Gastrocnemius medialis (tissue), 4 donors: ENCODE measurements around the gene MEIS1. TPM values are rescaled to one million over a fixed set of nuclear protein-coding genes. Genes with fewer than 3 reads are reported as not detected.

ENCODE experiments used
- ATAC-seq, 2 donors: fragments of 150-250 bp; one replicate each; pipeline ENCODE4 v1.9.1; 2016
- DNase-seq, 2 donors: peaks; one replicate each; pipeline ENCODE4 v3.0.0-alpha.2; 2019
- H3K27ac ChIP-seq, 4 donors: fragments of 200-600 bp; sonication (generic); 1 replicate in 1 of 4; 2 replicates in 3 of 4; pipeline ENCODE4 v1.5.1; 2016 to 2018; ENCODE audit warnings: mild to moderate bottlenecking in 2 of 4, moderate library complexity in 1 of 4
- H3K27me3 ChIP-seq, 3 donors: fragments of 200-600 bp; sonication (generic) in 2 of 3; 1 replicate in 1 of 3; 2 replicates in 2 of 3; pipeline versions ENCODE4 v1.5.1 to v1.6.0; 2016 to 2019; ENCODE audit warnings: mild to moderate bottlenecking in 1 of 3, moderate library complexity in 1 of 3
- H3K36me3 ChIP-seq, 2 donors: fragments of 200-600 bp; sonication (generic) in 1 of 2; one replicate each; pipeline ENCODE4 v1.5.1; 2017 to 2018
- H3K4me1 ChIP-seq, 2 donors: fragments of 200-600 bp; sonication (generic) in 1 of 2; one replicate each; pipeline ENCODE4 v1.5.1; 2016 to 2017; ENCODE audit warnings: mild to moderate bottlenecking in 2 of 2
- H3K4me3 ChIP-seq, 4 donors: fragments of 200-600 bp; sonication (generic) in 3 of 4; 1 replicate in 1 of 4; 2 replicates in 3 of 4; pipeline ENCODE4 v1.5.1; 2016 to 2019; ENCODE audit warnings: mild to moderate bottlenecking in 2 of 4
- H3K9me3 ChIP-seq, 3 donors: fragments of 200-600 bp; sonication (generic) in 2 of 3; 1 replicate in 1 of 3; 2 replicates in 2 of 3; pipeline ENCODE4 v1.5.1; 2016 to 2019
- CTCF ChIP-seq, 5 experiments: fragments of 450-650 bp in 3 of 5; fragments of 200-600 bp in 2 of 5; sonication (generic) in 2 of 5; IDR thresholded peaks in 4 of 5; conservative IDR thresholded peaks in 1 of 5; 1 replicate in 4 of 5; 2 replicates in 1 of 5; pipeline ENCODE4 v1.5.1; 2016 to 2019; ENCODE audit warnings: antibody characterized with exemption in 5 of 5, mild to moderate bottlenecking in 3 of 5, moderate library complexity in 3 of 5
- POLR2A ChIP-seq, 2 donors: fragments of 450-650 bp; IDR thresholded peaks; one replicate each; pipeline ENCODE4 v1.6.1; 2017; ENCODE audit warnings: antibody characterized with exemption in 2 of 2, mild to moderate bottlenecking in 2 of 2, moderate library complexity in 2 of 2
- in situ Hi-C, 4 donors: fragments of 200-750 bp; cut with MboI; loops; one replicate each; pipeline versions ENCODE4 v1.15.0 to v1.8.0; 2017; ENCODE audit warnings: low sequenced_read_pairs in 4 of 4
- intact Hi-C: fragments of 100-400 bp; cut with DNase I; formaldehyde crosslinking; loops from one replicate; pipeline ENCODE4 v1.15.1; 2023; ENCODE audit warnings: low total_unique reads
- total RNA-seq, 4 donors: library from RNA; depleted of rRNA; stranded (reverse); fragments of >200 nt; gene quantifications; one replicate each; pipeline versions ENCODE4 v1.1.0 to v1.2.3, GENCODE V29; 2016

MEIS1 gene
- total RNA-seq, 4 donors from 2014 or later = 1.3 to 8.2 (median 2.0) TPM

- Histone ChIP-seq H3K27ac (no peak overlapping the region), H3K36me3 (no peaks in the 10 kb centered on the region), H3K9me3 (no peaks in the 10 kb centered on the region), H3K4me3 (no peak overlapping the region), H3K27me3 (no peaks in the 10 kb centered on the region), H3K4me1 (no peaks in the 10 kb centered on the region)
- DNase-seq (no peak), ATAC-seq (no peak)
- TF ChIP-seq POLR2A (IDR thresholded peaks at IDR 0.05) = no peak
- no peak for TF ChIP-seq CTCF (IDR thresholded peaks at IDR 0.05 in 4 of 5, conservative IDR thresholded peaks at IDR 0.05 in 1 of 5)
- intact Hi-C loops = no loop called here
- in situ Hi-C loops = no loop called here
These were observed 109.3 kb downstream of the MEIS1 start for GRCh38 chr2:66544258-66544657.

GRCh38 chr2:66545258-66545657, 110.3 kb downstream of the MEIS1 start:
- in situ Hi-C loops (no loop called here), intact Hi-C loops (no loop called here)
- TF ChIP-seq CTCF (IDR thresholded peaks at IDR 0.05 in 4 of 5, conservative IDR thresholded peaks at IDR 0.05 in 1 of 5) = no peak
- TF ChIP-seq POLR2A (IDR thresholded peaks at IDR 0.05) = no peak

GRCh38 chr2:66547118-66547517, 112.2 kb downstream of the MEIS1 start:
- Histone ChIP-seq H3K4me1 (no peaks in the 10 kb centered on the region), H3K9me3 (no peaks in the 10 kb centered on the region), H3K27ac (no peak overlapping the region), H3K36me3 (no peaks in the 10 kb centered on the region), H3K27me3 (no peaks in the 10 kb centered on the region), H3K4me3 (no peak overlapping the region)
- no peak for DNase-seq
- no peak for TF ChIP-seq POLR2A (IDR thresholded peaks at IDR 0.05)
- TF ChIP-seq CTCF (IDR thresholded peaks at IDR 0.05 in 4 of 5, conservative IDR thresholded peaks at IDR 0.05 in 1 of 5) = no peak
- intact Hi-C loops = no loop called here
- in situ Hi-C loops = no loop called here
- ATAC-seq = no peak

More at GRCh38 chr2:66545258-66545657, 110.3 kb downstream of the MEIS1 start:
- no peaks in the 10 kb centered on the region for H3K4me1 ChIP-seq
- H3K27me3 ChIP-seq = no peaks in the 10 kb centered on the region
- H3K27ac ChIP-seq = no peak overlapping the region
- no peak overlapping the region for H3K4me3 ChIP-seq
- H3K36me3 ChIP-seq = no peaks in the 10 kb centered on the region
- DNase-seq (no peak), ATAC-seq (no peak)
- no peaks in the 10 kb centered on the region for H3K9me3 ChIP-seq

- Histone ChIP-seq H3K4me3 (no peak overlapping the region), H3K4me1 (no peaks in the 10 kb centered on the region), H3K9me3 (no peaks in the 10 kb centered on the region), H3K27ac (no peak overlapping the region), H3K36me3 (no peaks in the 10 kb centered on the region), H3K27me3 (no peaks in the 10 kb centered on the region)
- ATAC-seq = no peak
- DNase-seq = no peak
- TF ChIP-seq POLR2A (IDR thresholded peaks at IDR 0.05) (no peak), CTCF (IDR thresholded peaks at IDR 0.05 in 4 of 5, conservative IDR thresholded peaks at IDR 0.05 in 1 of 5) (no peak)
- in situ Hi-C loops (no loop called here), intact Hi-C loops (no loop called here)
These were observed 113.0 kb downstream of the MEIS1 start for GRCh38 chr2:66547887-66548286.

GRCh38 chr2:66548422-66548821, 113.5 kb downstream of the MEIS1 start:
- TF ChIP-seq POLR2A (IDR thresholded peaks at IDR 0.05) (no peak), CTCF (IDR thresholded peaks at IDR 0.05 in 4 of 5, conservative IDR thresholded peaks at IDR 0.05 in 1 of 5) (no peak)
- no peak overlapping the region for H3K4me3 ChIP-seq
- ATAC-seq = no peak
- in situ Hi-C loops (no loop called here), intact Hi-C loops (no loop called here)
- no peak for DNase-seq
- no peaks in the 10 kb centered on the region for H3K4me1 ChIP-seq
- no peaks in the 10 kb centered on the region for H3K27me3 ChIP-seq
- H3K36me3 ChIP-seq = no peaks in the 10 kb centered on the region
- H3K27ac ChIP-seq = no peak overlapping the region
- no peaks in the 10 kb centered on the region for H3K9me3 ChIP-seq
